Activated CD4-positive, CD25-positive, alpha-beta regulatory T cell treated with anti-CD3 and anti-CD28 coated beads, Interleukin-2, amount 50 U/mL, for 72 hours (primary cell): ENCODE results near the gene ATAD2B.

Experiments used
- DNase-seq: peaks from one replicate; pipeline ENCODE4 v3.0.0; 2021

The ATAD2B gene

GRCh38 chr2:23836505-23836904 is 90.4 kb downstream of the ATAD2B start:
- no peak for DNase-seq

GRCh38 chr2:23835988-23836387 is 90.9 kb downstream of the ATAD2B start:
- no peak for DNase-seq

DNA sequence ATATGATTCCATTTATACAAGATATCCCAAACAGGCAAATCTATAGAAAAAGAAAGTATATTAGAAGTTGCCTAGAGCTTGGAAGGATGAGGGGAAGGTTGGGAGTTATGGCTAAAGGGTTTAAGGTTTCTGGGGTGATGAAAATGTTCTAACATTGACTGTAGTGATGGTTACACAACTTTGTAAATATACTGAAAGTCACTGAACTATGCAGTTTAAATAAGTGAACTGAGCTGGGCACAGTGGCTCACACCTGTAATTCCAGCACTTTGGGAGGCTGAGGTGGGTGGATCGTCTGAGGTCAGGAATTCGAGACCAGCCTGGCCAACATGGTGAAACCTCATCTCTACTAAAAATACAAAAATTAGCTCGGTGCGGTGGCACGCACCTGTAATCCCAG is 91.5 kb downstream of the ATAD2B start:
- no peak for DNase-seq

GRCh38 chr2:23828986-23829385 is 97.9 kb downstream of the ATAD2B start:
- no peak for DNase-seq

GRCh38 chr2:23828256-23828980 is 98.5 kb downstream of the ATAD2B start:
- DNase-seq, result no peak

GRCh38 chr2:23827287-23827686 is 99.6 kb downstream of the ATAD2B start:
- no peak for DNase-seq

DNA sequence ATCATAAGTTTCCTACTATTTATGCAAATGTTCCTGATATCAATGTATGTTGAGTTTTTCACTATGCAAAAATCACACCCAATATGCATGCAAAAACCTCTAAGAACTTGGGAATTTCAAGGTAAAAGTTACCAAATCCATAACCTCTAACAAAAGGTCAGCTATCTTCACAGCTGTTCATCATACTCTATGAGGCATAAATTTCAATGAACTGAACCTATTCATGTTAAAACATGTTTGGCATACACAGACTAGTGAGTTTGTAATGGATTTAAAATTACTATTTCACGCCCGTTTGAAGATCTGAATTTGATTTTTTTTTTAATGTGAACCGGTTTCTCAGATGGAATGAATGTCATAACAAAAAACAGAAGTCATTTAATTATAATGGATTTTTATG is 100.2 kb downstream of the ATAD2B start:
- DNase-seq, result no peak

DNA sequence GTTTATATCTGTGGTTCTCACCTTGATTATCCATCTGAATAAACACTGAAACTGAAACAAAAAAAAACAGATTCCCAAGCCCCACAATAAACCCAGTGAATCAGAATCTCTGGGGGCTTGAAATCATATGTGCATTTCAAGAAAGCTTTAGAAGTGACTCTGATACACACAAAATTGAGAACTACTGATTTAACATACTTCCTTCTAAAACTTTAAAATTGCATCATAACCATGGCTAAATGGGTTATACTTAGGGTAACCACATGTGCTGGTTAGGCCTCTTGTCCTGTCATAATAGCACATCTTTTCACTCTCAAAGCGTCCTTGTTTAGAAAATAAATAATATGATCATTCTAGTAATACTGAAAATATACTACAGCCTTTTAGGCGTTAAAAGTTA is 100.9 kb downstream of the ATAD2B start:
- DNase-seq, result no peak

DNA sequence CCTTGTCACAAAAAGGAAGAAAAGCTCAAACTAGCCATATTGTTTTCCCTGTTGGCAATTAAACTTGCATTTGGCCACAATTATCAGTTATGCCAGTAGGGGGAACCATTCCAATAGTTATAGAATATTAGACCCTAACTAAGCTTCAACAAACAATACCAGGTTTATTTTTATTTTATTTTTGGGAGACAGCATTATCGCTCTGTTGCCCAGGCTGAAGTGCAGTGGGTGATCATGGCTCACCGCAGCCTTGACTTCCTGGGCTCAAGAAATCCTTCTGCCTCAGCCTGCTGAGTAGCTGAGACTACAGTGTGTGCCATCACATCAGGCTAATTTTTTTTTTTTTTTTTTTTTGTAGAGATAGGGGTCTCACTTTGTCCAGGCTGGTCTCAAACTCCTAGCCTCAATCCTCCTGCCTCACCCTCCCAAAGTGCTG is 102.1 kb downstream of the ATAD2B start:
- no peak for DNase-seq

DNA sequence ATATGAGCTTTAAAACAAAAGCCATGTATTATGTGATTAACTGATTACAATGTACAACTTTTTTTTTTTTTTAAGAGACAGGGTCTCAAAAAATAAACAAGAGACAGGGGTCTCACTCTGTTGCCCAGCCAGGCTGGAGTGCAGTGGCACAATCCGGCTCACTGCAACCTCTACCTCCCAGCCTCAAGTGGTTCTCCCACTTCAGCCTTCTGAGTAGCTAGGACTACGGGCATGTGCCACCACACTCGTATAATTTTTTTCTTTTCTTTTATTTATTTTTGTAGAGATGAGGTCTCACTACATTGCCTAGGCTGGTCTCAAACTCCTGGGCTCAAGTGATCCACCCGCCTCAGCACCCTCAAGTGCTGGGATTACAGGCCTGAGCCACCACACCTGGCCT is 103.1 kb downstream of the ATAD2B start:
- no peak for DNase-seq

DNA sequence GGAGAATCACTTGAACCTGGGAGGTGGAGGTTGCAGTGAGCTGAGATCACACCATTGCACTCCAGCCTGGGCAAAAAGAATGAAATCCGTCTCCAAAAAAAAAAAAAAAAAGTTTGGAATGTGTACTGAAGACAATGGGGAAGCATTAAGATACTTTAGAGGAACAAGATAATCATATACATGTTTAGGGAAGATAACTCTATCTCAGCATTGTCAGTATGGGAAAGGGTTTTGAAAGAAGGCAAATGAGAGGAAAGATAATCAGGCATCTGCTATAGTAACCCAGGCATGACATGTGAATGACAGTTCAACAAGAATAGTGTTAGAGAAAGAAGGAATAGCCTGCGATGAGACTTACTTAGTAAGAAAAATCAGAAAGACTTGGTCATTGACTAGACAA is 112.0 kb downstream of the ATAD2B start:
- DNase-seq, result no peak

DNA sequence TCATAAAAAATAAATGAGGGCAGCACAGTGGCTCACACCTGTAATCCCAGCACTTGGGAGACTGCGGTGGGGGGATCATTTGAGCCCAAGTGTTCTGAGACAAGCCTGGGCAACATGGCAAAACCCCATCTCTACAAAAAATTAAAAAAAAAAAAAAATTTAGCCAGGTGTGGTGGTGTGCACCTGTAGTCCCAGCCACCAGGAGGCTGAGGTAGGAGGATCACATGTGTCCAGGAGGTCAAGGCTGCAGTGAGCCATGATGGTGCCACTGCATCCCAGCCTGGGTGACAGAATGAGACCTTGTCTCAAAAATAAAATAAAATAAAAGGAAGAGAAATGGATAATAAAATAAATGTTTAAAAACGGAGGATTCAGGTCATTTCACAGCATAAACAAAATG is 113.5 kb downstream of the ATAD2B start:
- DNase-seq, result no peak

- DNase-seq, result no peak
Measured at GRCh38 chr2:23809150-23809549, 117.8 kb downstream of the ATAD2B start.

DNA sequence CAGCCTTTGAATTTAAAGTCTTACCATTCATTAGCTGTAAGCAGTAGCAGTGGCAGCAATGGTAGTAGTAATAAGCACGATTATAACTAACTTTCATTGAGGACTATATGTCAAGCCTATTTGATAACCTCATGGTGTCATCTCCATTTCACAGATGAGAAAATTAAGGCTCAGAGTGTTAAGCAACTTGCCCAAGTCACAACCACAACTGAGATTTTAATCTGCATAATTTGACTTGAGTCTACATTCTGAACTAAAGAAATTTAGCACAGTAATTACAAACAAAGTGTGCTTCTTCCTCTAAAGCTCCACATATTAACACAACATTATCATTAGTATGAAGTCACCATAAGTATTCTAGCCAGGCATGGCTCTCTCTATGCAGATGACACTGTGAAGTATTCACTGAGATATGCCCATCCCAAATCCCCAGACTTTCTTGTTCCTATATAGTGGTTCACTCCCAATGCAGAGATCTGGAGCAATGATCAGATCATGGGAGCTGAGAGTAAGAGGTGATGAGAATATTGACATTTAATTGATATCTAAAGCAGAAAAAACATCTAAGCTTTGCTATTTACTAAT is 120.2 kb downstream of the ATAD2B start:
- DNase-seq, result no peak

DNA sequence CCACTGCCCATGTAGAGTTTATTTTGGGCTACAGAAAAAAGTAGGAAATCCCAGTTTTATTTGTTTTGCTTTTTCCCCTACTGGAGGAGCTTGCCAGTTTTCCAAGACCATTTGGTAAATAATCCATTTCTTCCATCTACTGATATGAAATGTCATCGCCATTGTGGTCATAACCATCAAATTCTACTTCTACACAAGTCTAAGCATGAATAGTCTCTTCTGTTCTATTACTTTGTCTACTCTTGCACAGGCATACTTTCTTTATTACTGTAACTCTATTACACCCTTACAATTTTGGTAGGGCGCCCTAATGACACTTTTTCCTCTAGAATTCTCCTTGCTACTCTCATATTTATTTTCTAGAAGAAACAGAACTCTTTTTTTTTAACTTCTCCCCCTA is 120.7 kb downstream of the ATAD2B start:
- no peak for DNase-seq

- no peak for DNase-seq
Measured at GRCh38 chr2:23803965-23804542, 122.9 kb downstream of the ATAD2B start.

DNA sequence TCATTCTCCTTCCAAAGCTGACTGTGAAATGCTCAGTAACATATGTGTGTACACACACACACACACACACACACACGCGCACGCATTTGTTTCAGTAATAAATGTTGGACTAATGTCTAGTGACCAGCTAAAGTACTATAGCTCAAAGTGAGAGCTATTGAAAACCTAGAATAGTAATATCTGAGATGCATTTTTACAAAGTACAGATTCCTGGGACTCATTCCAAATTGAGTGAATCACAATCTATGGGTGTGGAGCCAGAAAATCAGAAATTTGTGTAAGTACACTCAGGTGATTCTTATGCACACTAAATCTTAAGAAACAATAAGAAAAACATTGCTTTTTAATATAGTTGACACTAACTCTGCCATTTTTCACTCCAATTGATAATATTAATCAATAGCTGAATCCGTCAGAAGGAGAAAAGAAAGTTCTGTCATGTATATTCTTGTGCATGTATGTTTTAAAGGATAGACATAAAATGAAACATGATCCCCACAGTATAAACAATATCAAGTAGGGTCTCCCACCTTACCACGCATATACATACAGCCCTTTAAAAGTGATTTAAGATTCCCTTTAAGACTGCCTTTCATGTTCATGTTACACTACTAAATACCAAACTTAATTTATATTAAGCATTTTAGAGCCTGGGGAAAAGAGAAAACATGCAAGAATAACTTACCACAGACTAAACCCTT is 123.5 kb downstream of the ATAD2B start:
- no peak for DNase-seq

GRCh38 chr2:23801396-23801795 is 125.5 kb downstream of the ATAD2B start:
- no peak for DNase-seq

DNA sequence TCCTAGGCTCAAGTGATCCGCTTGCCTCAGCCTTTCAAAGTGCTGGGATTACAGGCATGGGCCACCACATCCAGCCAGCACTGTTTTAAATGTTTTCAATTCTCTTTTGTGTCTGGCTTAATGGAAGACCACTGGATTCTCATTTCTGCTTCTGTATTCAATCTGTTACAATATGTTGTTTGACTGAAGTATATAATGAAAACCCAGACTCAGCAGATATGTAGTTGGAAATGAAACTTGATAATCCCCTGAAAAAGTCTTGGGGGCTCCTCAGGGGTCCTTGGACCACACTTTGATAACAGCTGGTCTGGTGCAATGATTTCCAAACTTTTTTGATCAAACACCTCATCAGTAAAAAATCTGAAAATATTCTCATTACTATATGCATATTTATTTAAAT is 132.7 kb downstream of the ATAD2B start:
- no peak for DNase-seq

- no peak for DNase-seq
Measured at GRCh38 chr2:23793476-23793875, 133.4 kb downstream of the ATAD2B start.

DNA sequence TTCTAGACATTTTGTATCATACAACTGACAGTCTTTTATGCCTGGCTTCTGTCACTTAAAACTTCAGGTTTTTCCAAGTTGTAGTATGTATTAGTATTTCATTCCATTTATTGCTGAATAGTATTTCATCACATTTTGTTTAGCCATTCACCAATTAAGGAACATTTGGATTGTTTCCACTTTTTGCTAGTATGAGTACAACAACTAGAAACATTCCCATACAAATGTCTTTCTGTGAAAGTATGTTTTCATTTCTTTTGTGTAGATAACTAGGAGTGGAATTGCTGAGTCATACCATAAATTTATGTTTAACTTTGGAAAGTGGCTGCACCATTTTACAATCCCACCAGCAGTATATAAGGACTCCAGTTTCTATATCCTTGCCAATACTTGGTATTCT is 135.9 kb downstream of the ATAD2B start:
- DNase-seq, result no peak

- no peak for DNase-seq
Measured at GRCh38 chr2:23789012-23789411, 137.9 kb downstream of the ATAD2B start.

GRCh38 chr2:23788100-23788499 is 138.8 kb downstream of the ATAD2B start:
- DNase-seq, result no peak

DNA sequence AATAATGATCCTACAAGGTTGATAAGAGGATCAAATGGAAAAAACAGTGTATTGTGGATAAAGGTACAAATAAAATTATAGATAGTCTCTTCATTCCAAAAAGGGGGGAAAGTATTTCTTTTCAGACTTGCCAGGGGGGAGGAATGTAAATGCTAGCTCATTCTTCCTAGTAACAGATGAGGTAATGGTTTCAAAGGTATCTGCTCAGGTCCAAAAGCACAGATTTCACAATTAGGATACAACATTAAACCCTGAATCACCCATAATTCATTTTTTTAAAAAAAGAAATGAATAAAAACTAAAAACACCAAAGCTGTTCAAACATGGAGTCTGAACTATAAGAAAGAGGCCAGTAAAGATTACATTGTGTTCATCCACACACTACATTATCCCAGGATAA is 142.0 kb downstream of the ATAD2B start:
- DNase-seq, result no peak
